K562 (cell line): ENCODE measurements around the gene NIPSNAP2. TPM values are rescaled to one million over a fixed set of nuclear protein-coding genes. Genes with fewer than 3 reads are reported as not detected.

Experiments
- NCOA2 ChIP-seq, 2 experiments: fragments of 450-650 bp; IDR thresholded peaks; 2 replicates each; pipeline ENCODE4 v1.6.1; 2018; ENCODE audit warnings: mild to moderate bottlenecking in 2 of 2, moderate library complexity in 1 of 2; ENCODE audit not compliant: partially characterized antibody in 2 of 2
- NUFIP1 ChIP-seq: fragments of 450-650 bp; IDR thresholded peaks from 2 replicates; pipeline ENCODE4 v1.6.1; 2018; ENCODE audit not compliant: partially characterized antibody
- PHF20 ChIP-seq: fragments of 450-650 bp; IDR thresholded peaks from 2 replicates; pipeline ENCODE4 v1.6.1; 2018; ENCODE audit not compliant: partially characterized antibody
- PRDM10 ChIP-seq: fragments of 450-650 bp; IDR thresholded peaks from 2 replicates; pipeline ENCODE4 v1.6.1; 2018; ENCODE audit not compliant: partially characterized antibody
- RAD21 ChIP-seq, 2 experiments: fragments of 250-450 bp in 1 of 2; fragments of 450-650 bp in 1 of 2; sonication (Bioruptor Pico) in 1 of 2; formaldehyde crosslinking in 1 of 2; IDR thresholded peaks in 1 of 2; conservative IDR thresholded peaks in 1 of 2; 2 replicates each; pipeline versions ENCODE4 v1.4.0 to v1.8.0; 2020 to 2022; ENCODE audit warnings: mild to moderate bottlenecking in 2 of 2, moderate library complexity in 1 of 2
- SMARCA5 ChIP-seq: fragments of 450-650 bp; IDR thresholded peaks from 2 replicates; pipeline ENCODE4 v1.6.1; 2016
- TAF7 ChIP-seq: fragments of 450-650 bp; IDR thresholded peaks from 2 replicates; pipeline ENCODE4 v1.6.1; 2016; ENCODE audit warnings: missing genetic modification characterization, missing compliant biosample characterization
- THAP12 ChIP-seq: fragments of 250-450 bp; sonication (Bioruptor Pico); IDR thresholded peaks from 2 replicates; pipeline ENCODE4 v1.9.0; 2021; ENCODE audit warnings: mild to moderate bottlenecking, inconsistent platforms
- ZNF23 ChIP-seq: fragments of 250-450 bp; sonication (Bioruptor Pico); IDR thresholded peaks from 2 replicates; pipeline ENCODE4 v1.4.0; 2020; ENCODE audit warnings: mild to moderate bottlenecking
- ZNF609 ChIP-seq: sonication (generic); formaldehyde crosslinking; IDR thresholded peaks from 2 replicates; pipeline ENCODE4 v1.8.1; 2023; ENCODE audit warnings: missing genetic modification reagents, mild to moderate bottlenecking, borderline replicate concordance
- polyA plus RNA-seq, 8 experiments: library from polyadenylated mRNA; depleted of rRNA in 4 of 8; stranded (reverse) in 5 of 8; unstranded in 3 of 8; fragments of >200 nt; fragmentation: Nextera tagmentation in 2 of 8; fragmentation: Illumina TruSeq in 1 of 8; extraction: Ambion mirVana in 2 of 8; extraction: Trizol in 1 of 8; gene quantifications; 2 replicates each; pipeline versions ENCODE4 v1.2.1 to v1.2.3, GENCODE V29; 2011 to 2014; ENCODE audit warnings: inconsistent platforms in 1 of 8, missing spikeins in 1 of 8
- total RNA-seq, 7 experiments: library from RNA; depleted of rRNA in 6 of 7; stranded (reverse); fragments of >200 nt in 6 of 7; fragmentation: Illumina TruSeq in 2 of 7; extraction: Trizol in 2 of 7; gene quantifications; 2 replicates each; pipeline versions ENCODE4 v1.2.1 to v1.2.3, GENCODE V29; 2011 to 2021; ENCODE audit warnings: low replicate concordance in 1 of 7
- TF ChIP-seq, protein P1 (sequence below): sonication (generic); formaldehyde crosslinking; IDR thresholded peaks from 2 replicates; pipeline ENCODE4 v1.8.1; 2023; ENCODE audit warnings: mild to moderate bottlenecking, missing genetic modification reagents, moderate library complexity

The NIPSNAP2 gene
- total and polyA plus RNA-seq, 9 of the 15 experiments (the other 6 are each of a cell fraction or from before 2014, with no cell fraction given): 24.9 to 107 (median 53.0) TPM

DNA sequence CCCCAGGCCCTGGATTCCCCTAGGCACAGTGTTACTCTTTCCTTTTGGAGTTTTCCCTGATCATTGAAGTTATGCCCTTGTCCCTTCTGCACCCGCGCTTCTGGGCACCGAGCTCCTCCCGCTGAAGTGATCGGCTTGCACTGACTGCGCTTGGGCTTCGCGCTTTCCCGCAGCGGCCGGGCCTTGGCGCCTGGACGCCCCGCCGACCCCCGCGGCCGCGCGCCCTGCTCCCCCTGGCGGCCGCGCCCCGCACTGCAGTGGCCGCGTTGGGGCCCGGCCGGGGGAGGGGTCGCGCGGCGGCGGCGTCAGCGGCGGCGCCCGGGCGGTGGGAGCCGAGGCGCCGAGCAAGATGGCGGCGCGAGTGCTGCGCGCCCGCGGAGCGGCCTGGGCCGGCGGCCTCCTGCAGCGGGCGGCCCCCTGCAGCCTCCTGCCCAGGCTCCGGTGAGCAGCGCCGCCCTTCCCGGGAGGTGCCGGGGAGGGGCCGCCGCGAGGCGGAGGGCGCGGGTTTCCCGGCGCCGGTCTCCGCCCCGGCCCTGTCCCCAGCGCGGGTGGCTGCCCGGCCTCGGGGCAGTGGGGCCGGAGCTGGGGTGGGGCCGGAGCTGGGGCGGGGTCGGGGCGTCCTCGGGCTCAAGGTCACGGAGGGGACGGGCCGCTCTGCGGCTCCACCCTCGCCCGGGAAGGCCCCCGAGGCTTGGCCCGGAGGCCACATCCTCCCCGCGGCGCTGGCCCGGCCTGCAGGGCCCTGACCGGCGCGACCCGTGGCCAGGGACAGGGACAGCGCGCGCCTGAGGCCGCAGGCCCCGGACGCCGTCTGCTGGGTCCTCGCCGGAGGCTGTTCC lies at the start of gene NIPSNAP2 (continued):
- TF ChIP-seq ZNF609: no peak
- TF ChIP-seq PHF20: peak; percentile 51
- TF ChIP-seq THAP12 (CRISPR knock-in tag): peak; percentile 10; the same call in 1 of the 2 replicates
- TF ChIP-seq SMARCA5: no peak
- TF ChIP-seq, protein P1, sequence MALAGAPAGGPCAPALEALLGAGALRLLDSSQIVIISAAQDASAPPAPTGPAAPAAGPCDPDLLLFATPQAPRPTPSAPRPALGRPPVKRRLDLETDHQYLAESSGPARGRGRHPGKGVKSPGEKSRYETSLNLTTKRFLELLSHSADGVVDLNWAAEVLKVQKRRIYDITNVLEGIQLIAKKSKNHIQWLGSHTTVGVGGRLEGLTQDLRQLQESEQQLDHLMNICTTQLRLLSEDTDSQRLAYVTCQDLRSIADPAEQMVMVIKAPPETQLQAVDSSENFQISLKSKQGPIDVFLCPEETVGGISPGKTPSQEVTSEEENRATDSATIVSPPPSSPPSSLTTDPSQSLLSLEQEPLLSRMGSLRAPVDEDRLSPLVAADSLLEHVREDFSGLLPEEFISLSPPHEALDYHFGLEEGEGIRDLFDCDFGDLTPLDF (CRISPR knock-in tag): peak; percentile 50; the same call in 1 of the 2 replicates
- TF ChIP-seq NCOA2 (IDR thresholded peaks at IDR 0.05; ENCODE audit: partially characterized antibody in 2 of 2): no peak
- TF ChIP-seq RAD21 (CRISPR knock-in tag; conservative IDR thresholded peaks at IDR 0.05 in 1 of 2, IDR thresholded peaks at IDR 0.05 in 1 of 2): peak in 1 of 2 experiments; percentile 68; a peak in 3 of 4 replicates
- TF ChIP-seq TAF7 (tag): no peak
- TF ChIP-seq ZNF23 (CRISPR knock-in tag): no peak
- no peak for TF ChIP-seq NUFIP1
- no peak for TF ChIP-seq PRDM10
